ENCODE data around the gene OPHN1. TPM values are rescaled to one million over a fixed set of nuclear protein-coding genes. Genes with fewer than 3 reads are reported as not detected.
"Not testable (repeated sequence)": the region's sequence is repeated elsewhere in the genome, so short reads cannot be mapped to it uniquely, and the experiment has no call there.

Gene OPHN1
- total RNA-seq, 1 donor from 2014 or later, result 10.9 TPM

GRCh38 chrX:68284281-68284904 lies 148.9 kb downstream of the OPHN1 start:
- H3K27me3 Mint-ChIP-seq (ENCODE audit: unreplicated experiment), result no peaks in the 10 kb centered on the region
- DNase-seq (ENCODE audit: extremely low spot score, unreplicated experiment), result no peak
- no peaks in the 10 kb centered on the region for H3K36me3 Mint-ChIP-seq (ENCODE audit: unreplicated experiment)
- H3K27ac Mint-ChIP-seq (ENCODE audit: unreplicated experiment), result peak overlapping the region; percentile 27
- TF ChIP-seq CTCF (IDR thresholded peaks at IDR 0.05), result no peak
- H3K9me3 Mint-ChIP-seq (ENCODE audit: unreplicated experiment), result peaks cover 25% of the 10 kb centered on the region
- H3K4me3 Mint-ChIP-seq (ENCODE audit: unreplicated experiment), result no peak overlapping the region
- peaks cover 21% of the 10 kb centered on the region for H3K4me1 Mint-ChIP-seq (ENCODE audit: unreplicated experiment)

GRCh38 chrX:68273887-68274286 lies 159.4 kb downstream of the OPHN1 start:
- no peak for TF ChIP-seq CTCF (IDR thresholded peaks at IDR 0.05)
- peaks cover 6% of the 10 kb centered on the region for H3K9me3 Mint-ChIP-seq (ENCODE audit: unreplicated experiment)
- H3K27me3 Mint-ChIP-seq (ENCODE audit: unreplicated experiment), result no peaks in the 10 kb centered on the region
- no peak for DNase-seq (ENCODE audit: extremely low spot score, unreplicated experiment)
- H3K4me3 Mint-ChIP-seq (ENCODE audit: unreplicated experiment), result no peak overlapping the region
- H3K36me3 Mint-ChIP-seq (ENCODE audit: unreplicated experiment), result no peaks in the 10 kb centered on the region
- H3K27ac Mint-ChIP-seq (ENCODE audit: unreplicated experiment), result no peak overlapping the region
- no peaks in the 10 kb centered on the region for H3K4me1 Mint-ChIP-seq (ENCODE audit: unreplicated experiment)

GRCh38 chrX:68264793-68265192 lies 168.5 kb downstream of the OPHN1 start:
- not testable (repeated sequence) for H3K4me3 Mint-ChIP-seq (ENCODE audit: unreplicated experiment); DNase-seq (ENCODE audit: extremely low spot score, unreplicated experiment); H3K9me3 Mint-ChIP-seq (ENCODE audit: unreplicated experiment); H3K36me3 Mint-ChIP-seq (ENCODE audit: unreplicated experiment); H3K27ac Mint-ChIP-seq (ENCODE audit: unreplicated experiment); H3K4me1 Mint-ChIP-seq (ENCODE audit: unreplicated experiment); H3K27me3 Mint-ChIP-seq (ENCODE audit: unreplicated experiment)

- Mint-ChIP-seq H3K27ac (ENCODE audit: unreplicated experiment) (no peak overlapping the region), H3K27me3 (ENCODE audit: unreplicated experiment) (no peaks in the 10 kb centered on the region), H3K4me3 (ENCODE audit: unreplicated experiment) (no peak overlapping the region), H3K4me1 (ENCODE audit: unreplicated experiment) (peaks cover 3% of the 10 kb centered on the region), H3K9me3 (ENCODE audit: unreplicated experiment) (peaks cover 7% of the 10 kb centered on the region), H3K36me3 (ENCODE audit: unreplicated experiment) (no peaks in the 10 kb centered on the region)
- no peak for DNase-seq (ENCODE audit: extremely low spot score, unreplicated experiment)
- no peak for TF ChIP-seq CTCF (IDR thresholded peaks at IDR 0.05)
Measured at GRCh38 chrX:68261060-68261672, 172.1 kb downstream of the OPHN1 start.

GRCh38 chrX:68256990-68257389 lies 176.3 kb downstream of the OPHN1 start:
- H3K36me3 Mint-ChIP-seq (ENCODE audit: unreplicated experiment), result no peaks in the 10 kb centered on the region
- H3K27ac Mint-ChIP-seq (ENCODE audit: unreplicated experiment), result no peak overlapping the region
- no peak for TF ChIP-seq CTCF (IDR thresholded peaks at IDR 0.05)
- H3K9me3 Mint-ChIP-seq (ENCODE audit: unreplicated experiment), result peaks cover 11% of the 10 kb centered on the region
- no peak overlapping the region for H3K4me3 Mint-ChIP-seq (ENCODE audit: unreplicated experiment)
- no peaks in the 10 kb centered on the region for H3K27me3 Mint-ChIP-seq (ENCODE audit: unreplicated experiment)
- peaks cover 12% of the 10 kb centered on the region for H3K4me1 Mint-ChIP-seq (ENCODE audit: unreplicated experiment)
- DNase-seq (ENCODE audit: extremely low spot score, unreplicated experiment), result no peak

Measured in osteocyte (in vitro differentiated cells).